Fibroblast of skin of scalp (primary cell): ENCODE results near the gene DBF4B.
"Not testable (repeated sequence)": the region's sequence is repeated elsewhere in the genome, so short reads cannot be mapped to it uniquely, and the experiment has no call there.

ENCODE experiments used
- DNase-seq: peaks from one replicate; pipeline ENCODE4 v3.0.0-alpha.2; 2013

Gene DBF4B

GRCh38 chr17:44733753-44734152 lies 25.3 kb downstream of the DBF4B start:
- no peak for DNase-seq

- DNase-seq: no peak
Measured at GRCh38 chr17:44734272-44734671, 25.8 kb downstream of the DBF4B start.

- DNase-seq: no peak
Measured at GRCh38 chr17:44736551-44737240, 28.2 kb downstream of the DBF4B start.

DNA sequence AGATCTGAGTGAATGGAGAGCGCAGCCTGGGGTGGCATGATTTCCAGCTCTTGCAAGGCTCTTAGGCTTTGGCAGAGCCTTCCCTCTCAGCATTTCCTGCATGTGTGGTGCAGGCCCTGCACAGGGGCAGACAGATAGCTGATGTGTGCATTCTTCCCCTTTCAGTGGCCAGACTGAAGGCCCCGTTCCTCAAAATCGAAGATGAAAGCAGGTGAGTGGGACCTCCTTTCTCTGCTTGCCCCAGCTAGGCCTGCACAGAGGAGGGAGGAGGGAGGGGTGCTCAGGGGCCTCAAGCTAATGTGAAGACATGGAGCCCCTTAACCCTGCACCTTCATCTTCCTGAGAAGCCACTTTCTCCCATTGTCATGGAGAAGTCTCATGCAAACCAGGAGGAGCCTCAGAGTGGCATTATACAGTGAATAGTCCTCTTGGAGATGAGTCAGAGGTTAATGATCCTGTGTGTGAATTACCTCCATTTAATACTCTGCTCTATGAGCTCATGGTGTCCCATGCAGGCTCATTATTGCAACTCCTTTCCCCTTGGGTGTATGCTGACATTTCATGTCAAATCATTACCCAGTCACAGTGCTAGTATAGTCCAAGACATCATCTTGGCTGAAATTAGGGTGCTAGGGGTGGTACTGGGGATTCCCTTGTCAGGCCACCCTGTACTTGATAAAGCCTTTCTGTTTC lies 29.9 kb downstream of the DBF4B start:
- DNase-seq: no peak

GRCh38 chr17:44741316-44741715 lies 32.9 kb downstream of the DBF4B start:
- no peak for DNase-seq

GRCh38 chr17:44745301-44745700 lies 36.8 kb downstream of the DBF4B start:
- no peak for DNase-seq

DNA sequence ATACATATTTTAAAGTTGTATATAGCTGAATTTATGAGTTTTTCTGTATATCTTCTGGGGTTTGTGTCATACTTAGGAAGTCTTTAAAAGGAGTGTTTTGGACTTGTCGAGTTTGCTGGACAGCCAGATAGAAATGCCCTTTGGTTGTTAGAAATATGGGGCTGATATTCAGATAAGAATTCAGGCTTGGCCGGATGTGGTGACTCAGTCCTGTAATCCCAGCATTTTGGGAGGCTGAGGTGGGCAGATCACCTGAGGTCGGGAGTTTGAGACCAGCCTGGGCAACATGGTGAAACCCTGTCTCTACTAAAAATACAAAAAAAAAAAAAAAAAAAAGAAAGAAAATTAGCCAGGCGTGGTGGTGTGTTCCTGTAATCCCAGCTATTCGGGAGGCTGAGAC lies 37.3 kb downstream of the DBF4B start:
- DNase-seq: not testable (repeated sequence)

DNA sequence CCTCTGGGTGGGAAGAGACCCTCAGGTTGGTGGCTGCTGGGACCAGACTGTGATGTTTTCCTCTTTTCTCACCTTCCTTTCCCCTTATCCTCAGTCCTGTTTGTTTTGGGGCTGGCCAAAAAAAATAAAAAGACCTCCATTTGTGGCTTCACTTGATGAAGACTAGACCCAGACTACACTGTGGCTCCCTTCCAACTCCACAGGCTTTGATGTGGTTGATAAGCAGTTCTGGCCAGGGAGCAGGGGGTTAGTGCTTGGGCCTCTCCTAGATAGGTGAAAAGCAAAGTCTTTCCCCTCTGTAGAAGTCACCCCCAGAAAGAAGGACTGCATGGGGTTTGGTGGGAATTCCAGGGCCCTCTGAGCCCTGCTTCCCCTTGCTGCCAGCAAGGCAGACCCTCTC lies 39.1 kb downstream of the DBF4B start:
- no peak for DNase-seq

DNA sequence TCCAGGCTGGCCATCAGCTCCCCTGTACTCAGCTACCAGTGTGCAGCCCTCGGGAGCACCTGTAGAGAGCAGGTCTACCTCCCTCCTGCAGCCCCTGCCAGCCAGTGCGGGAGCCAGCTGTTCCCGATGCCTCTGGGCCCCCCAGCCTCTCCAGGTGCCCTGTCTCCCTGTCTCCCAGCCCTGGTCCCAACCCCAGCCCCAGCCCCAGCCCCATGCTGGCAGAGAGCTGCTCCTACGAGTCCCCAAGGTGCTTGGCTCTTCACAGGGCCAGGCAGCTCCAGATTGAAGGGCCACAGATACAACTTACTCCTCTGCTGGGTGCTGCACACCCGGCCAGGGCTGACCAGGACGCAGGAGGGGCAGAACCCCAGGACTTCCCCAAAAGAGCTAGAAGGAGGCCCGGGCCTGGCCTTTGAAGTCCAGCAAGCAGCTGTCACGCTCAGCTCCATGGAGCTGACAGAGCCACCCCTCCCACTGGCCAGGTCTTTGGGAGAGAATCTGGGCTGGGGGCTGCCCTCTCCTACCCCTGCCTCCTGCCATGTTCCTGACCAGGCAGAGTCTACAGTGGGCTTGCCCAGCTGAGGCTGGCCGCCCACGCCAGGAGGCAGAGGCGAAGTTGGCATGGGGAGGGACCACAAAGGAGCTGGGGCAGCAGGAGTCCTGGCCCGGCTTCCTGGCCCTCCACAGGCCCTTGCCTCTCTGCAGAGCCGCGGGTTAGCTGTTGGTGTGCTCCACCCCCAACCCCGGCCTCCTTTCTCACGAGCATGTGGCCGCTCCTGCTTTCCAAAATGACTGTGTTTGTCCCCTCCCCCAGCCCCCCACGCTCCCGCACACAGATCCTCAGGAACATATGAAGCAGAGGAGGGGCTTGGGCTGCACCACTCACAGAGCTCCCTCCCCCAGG lies 40.9 kb downstream of the DBF4B start:
- DNase-seq: no peak

DNA sequence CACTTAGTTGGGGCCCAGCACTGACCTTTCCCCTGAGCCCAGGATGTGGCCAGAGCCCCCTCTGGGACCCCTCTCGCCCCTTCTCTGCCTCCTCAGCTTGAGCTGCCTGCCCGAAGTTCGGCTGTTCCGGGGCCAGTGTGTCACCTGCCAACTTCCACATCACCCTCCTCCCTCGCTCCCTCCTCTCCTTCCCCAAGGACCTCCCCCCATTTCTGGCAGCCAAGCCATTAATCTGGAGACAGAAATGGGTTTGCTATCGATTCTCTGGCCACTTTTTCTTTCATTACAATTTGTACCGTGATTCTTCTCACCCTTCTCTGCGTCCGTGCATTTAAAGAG lies 41.5 kb downstream of the DBF4B start:
- DNase-seq: no peak

DNA sequence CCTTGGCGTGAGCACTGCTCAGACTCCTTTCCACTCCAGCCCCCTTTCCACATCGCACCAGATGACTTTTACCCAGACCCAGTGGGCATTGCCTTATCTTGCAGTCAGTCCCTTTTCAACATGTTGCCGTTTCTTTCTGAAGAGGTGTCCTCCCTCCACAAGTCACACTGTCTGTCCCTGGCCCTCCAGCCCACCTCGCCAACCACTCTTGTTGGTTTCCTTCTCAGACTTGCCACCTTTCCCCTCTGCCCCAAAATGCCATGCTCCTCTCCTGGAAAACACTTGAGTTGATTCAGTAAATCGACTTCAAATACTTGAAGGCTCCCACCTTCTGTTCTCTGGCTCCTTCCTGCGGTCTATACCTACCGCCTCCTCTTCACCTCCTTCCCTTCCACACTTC lies 42.9 kb downstream of the DBF4B start:
- DNase-seq: no peak

GRCh38 chr17:44751806-44752205 lies 43.3 kb downstream of the DBF4B start:
- DNase-seq: no peak

DNA sequence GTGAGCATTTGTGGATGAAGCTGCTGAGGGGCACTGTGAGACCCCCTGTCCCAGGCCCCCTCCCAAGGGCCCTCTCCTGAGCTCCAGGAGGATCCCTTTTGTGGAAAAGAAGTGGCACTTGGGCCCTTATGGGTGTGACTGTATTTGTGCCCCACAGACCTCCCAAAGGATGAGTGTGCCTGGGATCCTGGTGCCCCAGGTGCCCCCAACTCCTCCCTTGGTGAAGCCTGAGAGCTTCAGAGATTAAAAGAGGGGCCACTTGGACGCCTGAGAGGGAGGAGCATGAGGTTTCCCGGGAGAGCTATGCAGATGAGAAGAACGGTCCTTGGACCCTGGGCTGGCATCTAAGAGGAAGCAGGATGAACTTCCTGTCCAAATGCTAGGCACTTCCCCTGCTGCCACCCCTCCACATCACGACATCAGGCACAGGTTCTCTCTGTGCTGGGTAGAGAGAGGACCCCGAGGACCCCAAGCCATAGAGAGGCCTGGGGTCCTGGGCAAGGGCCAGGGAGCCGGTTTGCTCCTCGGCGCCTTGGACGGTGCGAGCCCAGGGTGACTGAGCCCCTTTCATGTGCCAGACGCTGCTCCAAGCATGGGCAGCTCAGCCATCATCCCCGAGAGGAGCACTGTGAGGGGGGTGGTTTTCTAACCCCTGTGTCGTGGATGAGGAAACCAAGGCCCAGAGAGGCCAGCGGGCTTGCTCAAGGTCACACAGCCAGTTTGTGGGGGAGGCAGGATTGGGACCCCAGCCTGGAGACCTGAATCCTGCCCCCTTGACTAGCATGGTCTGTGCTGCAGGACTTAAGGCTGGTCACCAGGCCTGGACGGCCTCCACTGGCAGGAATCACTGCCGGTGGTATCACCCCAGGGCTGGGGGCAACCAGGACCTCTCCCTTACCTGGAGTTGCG lies 44.7 kb downstream of the DBF4B start:
- DNase-seq: no peak

DNA sequence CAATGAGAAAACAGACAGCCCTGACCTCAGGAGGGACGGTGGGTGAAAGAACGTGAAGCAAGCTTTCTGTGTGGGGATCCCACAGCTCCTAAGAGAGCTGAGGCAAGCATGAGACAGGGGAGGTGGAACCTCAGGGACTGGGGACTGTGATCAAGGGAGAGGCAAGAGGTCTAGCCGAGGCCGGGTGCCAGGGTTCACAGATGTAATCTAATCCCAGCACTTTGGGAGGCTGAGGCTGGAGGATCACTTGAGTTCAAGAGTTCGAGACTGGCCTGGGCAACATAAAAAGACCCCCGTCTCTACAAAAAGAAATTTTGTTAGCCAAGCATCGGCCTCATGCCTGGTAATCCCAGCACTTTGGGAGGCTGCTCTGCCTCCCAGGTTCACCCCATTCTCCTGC lies 45.8 kb downstream of the DBF4B start:
- DNase-seq: no peak

- not testable (repeated sequence) for DNase-seq
Measured at GRCh38 chr17:44755180-44755579, 46.7 kb downstream of the DBF4B start.

DNA sequence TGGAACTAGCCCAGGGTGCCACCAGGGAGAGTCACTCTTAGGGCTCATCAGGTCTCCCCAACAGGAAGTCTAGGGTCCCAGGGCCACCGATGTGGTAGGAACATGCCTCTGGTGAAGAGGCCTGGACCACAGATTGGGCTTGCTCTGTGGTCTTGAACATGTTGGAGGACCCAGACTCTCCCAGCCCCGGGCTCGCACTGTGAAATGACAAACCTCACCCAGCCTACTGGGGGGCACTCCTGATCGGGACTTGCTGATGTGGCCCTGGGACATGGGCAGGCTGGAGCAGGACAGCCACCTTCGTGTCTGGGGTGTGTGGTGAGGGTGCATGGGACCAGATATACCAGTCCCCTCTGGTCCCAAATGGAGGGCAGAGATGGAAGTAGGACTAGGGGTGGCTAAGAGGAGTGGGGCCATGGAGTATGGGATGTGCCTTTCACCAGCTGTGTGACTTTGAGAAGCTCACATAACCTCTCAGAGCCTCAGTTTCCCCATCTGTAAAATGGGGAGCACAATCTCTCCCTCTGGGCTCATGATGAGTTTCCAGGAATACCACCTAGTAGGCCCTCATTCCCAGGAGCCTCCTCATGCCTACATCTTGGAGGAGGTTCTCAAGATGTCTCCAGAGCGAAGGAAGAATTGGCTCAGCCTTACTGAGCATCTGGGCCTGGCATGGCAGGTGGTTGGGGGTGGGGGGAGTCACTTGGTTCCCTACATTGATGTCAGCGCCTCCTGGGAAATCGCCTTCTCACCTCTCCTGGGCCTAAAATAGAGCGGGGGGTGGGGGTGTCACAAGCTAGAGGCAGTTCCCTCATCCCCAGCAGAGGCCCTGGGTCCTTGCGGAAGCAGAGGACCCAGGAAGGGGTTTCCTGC lies 48.8 kb downstream of the DBF4B start:
- no peak for DNase-seq

DNA sequence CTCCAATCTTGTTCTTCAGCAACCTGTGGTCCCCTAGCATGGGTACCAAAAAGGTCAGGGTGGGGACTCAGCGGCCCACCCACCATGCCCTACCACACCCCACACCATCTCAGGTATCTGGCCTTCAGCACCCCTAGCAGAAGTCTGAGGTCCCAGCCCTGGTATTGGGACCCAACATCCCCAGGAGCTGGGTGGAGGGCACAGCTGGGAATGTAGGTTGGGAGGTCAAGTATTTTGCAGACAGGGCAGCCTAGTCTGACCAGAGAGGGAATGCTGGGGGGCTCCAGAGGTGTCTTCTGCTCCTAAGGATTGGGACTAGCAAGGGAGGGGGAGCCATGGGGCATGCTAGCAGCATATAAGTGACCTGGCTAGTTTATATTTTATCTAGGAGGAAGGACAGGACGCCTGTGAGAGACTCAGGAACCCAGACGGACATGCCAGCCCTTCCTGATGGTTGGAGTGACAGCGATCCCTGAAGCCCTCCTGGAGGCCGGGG lies 49.5 kb downstream of the DBF4B start:
- DNase-seq: no peak

- no peak for DNase-seq
Measured at GRCh38 chr17:44758414-44759085, 50.1 kb downstream of the DBF4B start, which contains the start of gene ADAM11. Gene ADAM11, plus strand, starts transcription at chr17:44758988. Its CDS starts 212 bp downstream, at chr17:44759200.

- DNase-seq: no peak
Measured at GRCh38 chr17:44759086-44759915, 50.8 kb downstream of the DBF4B start.

- DNase-seq: no peak
Measured at GRCh38 chr17:44759916-44760243, 51.4 kb downstream of the DBF4B start.
